Activated naive CD4-positive, alpha-beta T cell treated with anti-CD3 and anti-CD28 coated beads, Interleukin-2, amount 50 U/mL, for 72 hours (primary cell): ENCODE results near the gene MAGEF1. TPM values are rescaled to one million over a fixed set of nuclear protein-coding genes. Genes with fewer than 3 reads are reported as not detected.

Experiments used
- ATAC-seq, 2 donors: fragments of 150-1000 bp; cut with Tn5 transposase; 2 replicates each; pipeline ENCODE4 v1.10.0; 2021; ENCODE audit warnings: mild to moderate bottlenecking in 2 of 2, moderate library complexity in 2 of 2
- DNase-seq, 2 donors: peaks; one replicate each; pipeline ENCODE4 v3.0.0; 2021 to 2022; ENCODE audit warnings: low spot score in 2 of 2
- H3K27ac Mint-ChIP-seq, 2 donors: one replicate each; pipeline ENCODE4 v1.8.0; 2022; ENCODE audit warnings: mild to moderate bottlenecking in 2 of 2, mixed read lengths in 2 of 2
- H3K36me3 Mint-ChIP-seq, 2 donors: one replicate each; pipeline ENCODE4 v1.8.0; 2022; ENCODE audit warnings: mixed read lengths in 2 of 2
- H3K9me3 Mint-ChIP-seq, 2 donors: one replicate each; pipeline ENCODE4 v1.8.0; 2022; ENCODE audit warnings: mixed read lengths in 2 of 2
- total RNA-seq, 2 donors: library from RNA; stranded (reverse); gene quantifications; one replicate each; pipeline ENCODE4 v1.2.3, GENCODE V29; 2022

The MAGEF1 gene
- total RNA-seq, 2 donors from 2014 or later, result 5.3 to 15.7 TPM

- no peak for DNase-seq
- Mint-ChIP-seq H3K9me3 (no peaks in the 10 kb centered on the region), H3K27ac (no peak overlapping the region), H3K36me3 (peaks cover 18 to 30% of the 10 kb centered on the region in 2 donors)
- no peak for ATAC-seq
These were observed 1.1 kb upstream of the MAGEF1 start for GRCh38 chr3:184713040-184713355.

GRCh38 chr3:184712248-184713039 lies 580 bp upstream of the MAGEF1 start:
- ATAC-seq (peak in 1 of 2 donors; percentile 44), DNase-seq (no peak)
- H3K36me3 Mint-ChIP-seq, result peaks cover 20 to 34% of the 10 kb centered on the region in 2 donors
- peaks cover 0 to 3% of the 10 kb centered on the region in 2 donors for H3K9me3 Mint-ChIP-seq
- peak overlapping the region; percentile 12 to 84 for H3K27ac Mint-ChIP-seq

- DNase-seq (peak in 1 of 2 donors; percentile 19), ATAC-seq (peak; percentile 21 to 55)
- Mint-ChIP-seq H3K36me3 (peaks cover 23 to 49% of the 10 kb centered on the region in 2 donors), H3K9me3 (peaks cover 0 to 9% of the 10 kb centered on the region in 2 donors), H3K27ac (peak overlapping the region; percentile 84 to 91)
These were observed 883 bp downstream of the MAGEF1 start for GRCh38 chr3:184710870-184711492.

- Mint-ChIP-seq H3K36me3 (peaks cover 5 to 28% of the 10 kb centered on the region in 2 donors), H3K9me3 (peaks cover 0 to 9% of the 10 kb centered on the region in 2 donors), H3K27ac (no peak overlapping the region)
- no peak for DNase-seq
- no peak for ATAC-seq
These were observed 8.2 kb downstream of the MAGEF1 start for GRCh38 chr3:184703657-184704056.

GRCh38 chr3:184700759-184701158 lies 11.1 kb downstream of the MAGEF1 start:
- DNase-seq, result no peak
- peaks cover 0 to 2% of the 10 kb centered on the region in 2 donors for H3K36me3 Mint-ChIP-seq
- H3K9me3 Mint-ChIP-seq, result no peaks in the 10 kb centered on the region
- no peak overlapping the region for H3K27ac Mint-ChIP-seq
- no peak for ATAC-seq

GRCh38 chr3:184697845-184698244 lies 14.0 kb downstream of the MAGEF1 start:
- DNase-seq, result no peak
- H3K36me3 Mint-ChIP-seq, result no peaks in the 10 kb centered on the region
- H3K27ac Mint-ChIP-seq, result no peak overlapping the region
- H3K9me3 Mint-ChIP-seq, result no peaks in the 10 kb centered on the region
- ATAC-seq, result no peak

GRCh38 chr3:184696697-184697096 lies 15.2 kb downstream of the MAGEF1 start:
- ATAC-seq, result no peak
- Mint-ChIP-seq H3K36me3 (no peaks in the 10 kb centered on the region), H3K27ac (no peak overlapping the region), H3K9me3 (no peaks in the 10 kb centered on the region)
- no peak for DNase-seq

- H3K9me3 Mint-ChIP-seq, result no peaks in the 10 kb centered on the region
- DNase-seq, result no peak
- H3K36me3 Mint-ChIP-seq, result no peaks in the 10 kb centered on the region
- no peak for ATAC-seq
- no peak overlapping the region for H3K27ac Mint-ChIP-seq
These were observed 17.1 kb downstream of the MAGEF1 start for GRCh38 chr3:184694716-184695115.

- Mint-ChIP-seq H3K9me3 (no peaks in the 10 kb centered on the region), H3K27ac (no peak overlapping the region), H3K36me3 (no peaks in the 10 kb centered on the region)
- no peak for ATAC-seq
- no peak for DNase-seq
These were observed 17.7 kb downstream of the MAGEF1 start for GRCh38 chr3:184694133-184694665.

GRCh38 chr3:184693011-184693975 lies 18.6 kb downstream of the MAGEF1 start:
- no peaks in the 10 kb centered on the region for H3K9me3 Mint-ChIP-seq

GRCh38 chr3:184691397-184692231 lies 20.2 kb downstream of the MAGEF1 start:
- H3K9me3 Mint-ChIP-seq, result no peaks in the 10 kb centered on the region
- ATAC-seq (no peak), DNase-seq (no peak)
- no peaks in the 10 kb centered on the region for H3K36me3 Mint-ChIP-seq
- no peak overlapping the region for H3K27ac Mint-ChIP-seq

More at GRCh38 chr3:184693011-184693975, 18.6 kb downstream of the MAGEF1 start:
- no peak for ATAC-seq
- no peak overlapping the region for H3K27ac Mint-ChIP-seq
- no peaks in the 10 kb centered on the region for H3K36me3 Mint-ChIP-seq
- no peak for DNase-seq

- ATAC-seq, result no peak
- Mint-ChIP-seq H3K9me3 (no peaks in the 10 kb centered on the region), H3K27ac (peak overlapping the region in 1 of 2 donors; percentile 60), H3K36me3 (no peaks in the 10 kb centered on the region)
- DNase-seq, result no peak
These were observed 21.5 kb downstream of the MAGEF1 start for GRCh38 chr3:184690192-184690883.

- Mint-ChIP-seq H3K36me3 (no peaks in the 10 kb centered on the region), H3K27ac (no peak overlapping the region), H3K9me3 (no peaks in the 10 kb centered on the region)
- ATAC-seq, result no peak
- DNase-seq, result no peak
These were observed 23.0 kb downstream of the MAGEF1 start for GRCh38 chr3:184688882-184689271.

GRCh38 chr3:184688251-184688881 lies 23.5 kb downstream of the MAGEF1 start:
- ATAC-seq (no peak), DNase-seq (no peak)
- H3K27ac Mint-ChIP-seq, result no peak overlapping the region
- H3K9me3 Mint-ChIP-seq, result no peaks in the 10 kb centered on the region
- no peaks in the 10 kb centered on the region for H3K36me3 Mint-ChIP-seq

GRCh38 chr3:184687363-184688015 lies 24.4 kb downstream of the MAGEF1 start:
- Mint-ChIP-seq H3K36me3 (no peaks in the 10 kb centered on the region), H3K27ac (no peak overlapping the region), H3K9me3 (no peaks in the 10 kb centered on the region)
- ATAC-seq (no peak), DNase-seq (no peak)
